ENCODE measurements around the gene KIAA0319L. TPM values are rescaled to one million over a fixed set of nuclear protein-coding genes. Genes with fewer than 3 reads are reported as not detected.

Gene KIAA0319L
- total RNA-seq, 4 donors from 2014 or later: 65.8 to 123 (median 111) TPM

GRCh38 chr1:35448344-35448801, 108.8 kb downstream of the KIAA0319L start:
- intact Hi-C loops (cut with DNase I): loop anchor here (10.0 kb wide), 1 partner anchor 326 kb away; no protein-coding TSS in a partner anchor

DNA sequence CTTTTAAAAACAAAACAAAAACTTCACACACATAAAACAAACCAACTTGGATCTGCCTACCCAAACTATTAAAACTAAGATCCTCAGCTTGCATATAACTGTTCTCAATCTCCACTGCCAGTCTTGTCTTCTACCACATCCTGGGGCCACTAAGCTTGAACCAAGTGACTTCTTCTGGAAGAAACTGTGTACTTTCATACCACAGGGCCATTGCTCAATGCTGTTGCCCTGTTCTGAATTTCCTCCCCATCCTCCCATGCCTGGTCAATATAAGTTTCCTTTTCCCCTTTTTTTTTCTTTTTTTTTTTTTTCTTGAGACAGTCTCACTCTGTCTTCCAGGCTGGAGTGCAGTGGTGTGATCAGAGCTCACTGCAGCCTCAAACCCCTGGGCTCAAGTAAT, 109.9 kb downstream of the KIAA0319L start:
- Histone ChIP-seq H3K27me3 (no peaks in the 10 kb centered on the region), H3K4me3 (replicated peaks in 1 of 3) (no peak overlapping the region), H3K36me3 (peaks cover 8 to 26% of the 10 kb centered on the region in 2 donors), H3K4me1 (peaks cover 10 to 40% of the 10 kb centered on the region in 2 donors), H3K9me3 (no peaks in the 10 kb centered on the region), H3K27ac (no peak overlapping the region)
- DNase-seq: no peak
- intact Hi-C loops (cut with DNase I): loop anchor here (10.0 kb wide), 1 partner anchor 328 kb away; no protein-coding TSS in a partner anchor
- TF ChIP-seq POLR2A (IDR thresholded peaks at IDR 0.05): no peak
- TF ChIP-seq, protein P1, sequence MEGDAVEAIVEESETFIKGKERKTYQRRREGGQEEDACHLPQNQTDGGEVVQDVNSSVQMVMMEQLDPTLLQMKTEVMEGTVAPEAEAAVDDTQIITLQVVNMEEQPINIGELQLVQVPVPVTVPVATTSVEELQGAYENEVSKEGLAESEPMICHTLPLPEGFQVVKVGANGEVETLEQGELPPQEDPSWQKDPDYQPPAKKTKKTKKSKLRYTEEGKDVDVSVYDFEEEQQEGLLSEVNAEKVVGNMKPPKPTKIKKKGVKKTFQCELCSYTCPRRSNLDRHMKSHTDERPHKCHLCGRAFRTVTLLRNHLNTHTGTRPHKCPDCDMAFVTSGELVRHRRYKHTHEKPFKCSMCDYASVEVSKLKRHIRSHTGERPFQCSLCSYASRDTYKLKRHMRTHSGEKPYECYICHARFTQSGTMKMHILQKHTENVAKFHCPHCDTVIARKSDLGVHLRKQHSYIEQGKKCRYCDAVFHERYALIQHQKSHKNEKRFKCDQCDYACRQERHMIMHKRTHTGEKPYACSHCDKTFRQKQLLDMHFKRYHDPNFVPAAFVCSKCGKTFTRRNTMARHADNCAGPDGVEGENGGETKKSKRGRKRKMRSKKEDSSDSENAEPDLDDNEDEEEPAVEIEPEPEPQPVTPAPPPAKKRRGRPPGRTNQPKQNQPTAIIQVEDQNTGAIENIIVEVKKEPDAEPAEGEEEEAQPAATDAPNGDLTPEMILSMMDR (IDR thresholded peaks at IDR 0.05): no peak

More at GRCh38 chr1:35448344-35448801, 108.8 kb downstream of the KIAA0319L start:
- Histone ChIP-seq H3K27ac (peak overlapping the region in 2 of 3 donors; percentile 29 to 40), H3K4me1 (peaks cover 20 to 41% of the 10 kb centered on the region in 2 donors), H3K9me3 (no peaks in the 10 kb centered on the region), H3K4me3 (replicated peaks in 1 of 3) (no peak overlapping the region), H3K36me3 (peaks cover 5 to 16% of the 10 kb centered on the region in 2 donors), H3K27me3 (no peaks in the 10 kb centered on the region)
- 42 to 43% methylated on average over 3 of the region's 3 CpGs for WGBS, 2 donors
- TF ChIP-seq, protein P1 (IDR thresholded peaks at IDR 0.05): no peak
- no peak for TF ChIP-seq POLR2A (IDR thresholded peaks at IDR 0.05)
- peak; percentile 61 for DNase-seq

DNA sequence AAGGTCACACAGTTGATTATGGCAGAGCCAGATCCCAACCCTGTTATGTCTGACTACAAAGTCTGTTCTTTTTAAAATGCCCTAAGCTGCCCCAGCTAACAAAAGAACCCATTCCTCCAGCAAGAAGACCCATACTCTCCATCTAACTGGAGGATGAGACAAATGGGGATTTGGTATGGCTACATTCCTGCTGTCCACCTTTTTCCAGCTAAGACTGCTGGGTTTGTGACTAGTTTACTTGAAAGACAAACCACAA, 112.8 kb downstream of the KIAA0319L start:
- Histone ChIP-seq H3K9me3 (no peaks in the 10 kb centered on the region), H3K27me3 (no peaks in the 10 kb centered on the region), H3K4me3 (replicated peaks in 1 of 3) (no peak overlapping the region), H3K36me3 (peaks cover 28 to 48% of the 10 kb centered on the region in 2 donors), H3K27ac (no peak overlapping the region), H3K4me1 (peaks cover 0 to 33% of the 10 kb centered on the region in 2 donors)
- TF ChIP-seq POLR2A (IDR thresholded peaks at IDR 0.05): no peak
- TF ChIP-seq, protein P1 (IDR thresholded peaks at IDR 0.05): no peak
- DNase-seq: no peak
- intact Hi-C loops (cut with DNase I): loop anchor here (10.0 kb wide), 1 partner anchor 330 kb away; no protein-coding TSS in a partner anchor

GRCh38 chr1:35443768-35444518, 113.3 kb downstream of the KIAA0319L start:
- no peaks in the 10 kb centered on the region for H3K9me3 ChIP-seq
- intact Hi-C loops (cut with DNase I): loop anchor here (10.0 kb wide), 1 partner anchor 331 kb away; no protein-coding TSS in a partner anchor
- H3K4me3 ChIP-seq (replicated peaks in 1 of 3): no peak overlapping the region
- no peak for DNase-seq
- H3K27ac ChIP-seq: no peak overlapping the region
- WGBS, 2 donors: 88 to 89% methylated on average over 5 of the region's 5 CpGs
- TF ChIP-seq, protein P1 (IDR thresholded peaks at IDR 0.05): no peak
- TF ChIP-seq POLR2A (IDR thresholded peaks at IDR 0.05): no peak
- H3K27me3 ChIP-seq: no peaks in the 10 kb centered on the region
- peaks cover 32 to 51% of the 10 kb centered on the region in 2 donors for H3K36me3 ChIP-seq
- H3K4me1 ChIP-seq: peaks cover 0 to 29% of the 10 kb centered on the region in 2 donors

- Histone ChIP-seq H3K9me3 (no peaks in the 10 kb centered on the region), H3K36me3 (peaks cover 34 to 52% of the 10 kb centered on the region in 2 donors), H3K27ac (peak overlapping the region in 1 of 3 donors; percentile 26), H3K27me3 (no peaks in the 10 kb centered on the region), H3K4me1 (peaks cover 0 to 17% of the 10 kb centered on the region in 2 donors), H3K4me3 (replicated peaks in 1 of 3) (no peak overlapping the region)
- peak; percentile 29 to 49 for DNase-seq
- TF ChIP-seq, protein P1 (IDR thresholded peaks at IDR 0.05): peak in 3 of 6 experiments; percentile 6 to 38 (median 23)
- no peak for TF ChIP-seq POLR2A (IDR thresholded peaks at IDR 0.05)
- WGBS, 2 donors: 51 to 71% methylated on average over 4 of the region's 4 CpGs
- intact Hi-C loops (cut with DNase I): loop anchor here (10.0 kb wide), 1 partner anchor 332 kb away; no protein-coding TSS in a partner anchor
These were observed 114.5 kb downstream of the KIAA0319L start for GRCh38 chr1:35442734-35443133.

All from thyroid gland (tissue), 4 donors.